ENCODE measurements around the gene MBLAC2.

- TF ChIP-seq CTCF (conservative IDR thresholded peaks at IDR 0.05) (no peak), ZFX (IDR thresholded peaks at IDR 0.05) (no peak)
Observed at GRCh38 chr5:90424245-90424644, 50.3 kb downstream of the MBLAC2 start.

Measured in C4-2B (cell line).